ENCODE data around the gene SLC8A2.

- TF ChIP-seq CTCF (IDR thresholded peaks at IDR 0.05) (no peak), ZFX (IDR thresholded peaks at IDR 0.05; ENCODE audit: borderline replicate concordance) (no peak)
These were observed 9.8 kb downstream of the SLC8A2 start for GRCh38 chr19:47461876-47462275.

Data from 22Rv1 (cell line).